ENCODE measurements around the gene VTI1A. TPM values are rescaled to one million over a fixed set of nuclear protein-coding genes. Genes with fewer than 3 reads are reported as not detected.

VTI1A gene
- total RNA-seq, 1 donor from 2014 or later = 26.3 TPM

GRCh38 chr10:112557197-112557596, 110.2 kb downstream of the VTI1A start:
- H3K9me3 Mint-ChIP-seq (ENCODE audit: unreplicated experiment) = no peaks in the 10 kb centered on the region
- no peak overlapping the region for H3K27ac Mint-ChIP-seq (ENCODE audit: unreplicated experiment)
- H3K4me1 Mint-ChIP-seq (ENCODE audit: unreplicated experiment) = no peaks in the 10 kb centered on the region
- TF ChIP-seq CTCF (IDR thresholded peaks at IDR 0.05) = no peak
- H3K36me3 Mint-ChIP-seq (ENCODE audit: unreplicated experiment) = peaks cover 5% of the 10 kb centered on the region
- H3K4me3 Mint-ChIP-seq (ENCODE audit: unreplicated experiment) = no peak overlapping the region
- DNase-seq (ENCODE audit: extremely low spot score, unreplicated experiment) = no peak
- no peaks in the 10 kb centered on the region for H3K27me3 Mint-ChIP-seq (ENCODE audit: unreplicated experiment)

GRCh38 chr10:112558476-112559142, 111.6 kb downstream of the VTI1A start:
- no peak overlapping the region for H3K27ac Mint-ChIP-seq (ENCODE audit: unreplicated experiment)
- no peaks in the 10 kb centered on the region for H3K4me1 Mint-ChIP-seq (ENCODE audit: unreplicated experiment)
- TF ChIP-seq CTCF (IDR thresholded peaks at IDR 0.05) = no peak
- no peak overlapping the region for H3K4me3 Mint-ChIP-seq (ENCODE audit: unreplicated experiment)
- DNase-seq (ENCODE audit: extremely low spot score, unreplicated experiment) = no peak
- H3K27me3 Mint-ChIP-seq (ENCODE audit: unreplicated experiment) = no peaks in the 10 kb centered on the region
- no peaks in the 10 kb centered on the region for H3K36me3 Mint-ChIP-seq (ENCODE audit: unreplicated experiment)
- no peaks in the 10 kb centered on the region for H3K9me3 Mint-ChIP-seq (ENCODE audit: unreplicated experiment)

GRCh38 chr10:112559349-112559748, 112.3 kb downstream of the VTI1A start:
- DNase-seq (ENCODE audit: extremely low spot score, unreplicated experiment) = no peak
- no peak for TF ChIP-seq CTCF (IDR thresholded peaks at IDR 0.05)
- Mint-ChIP-seq H3K4me1 (ENCODE audit: unreplicated experiment) (peaks cover 7% of the 10 kb centered on the region), H3K4me3 (ENCODE audit: unreplicated experiment) (no peak overlapping the region), H3K36me3 (ENCODE audit: unreplicated experiment) (no peaks in the 10 kb centered on the region), H3K27me3 (ENCODE audit: unreplicated experiment) (no peaks in the 10 kb centered on the region), H3K9me3 (ENCODE audit: unreplicated experiment) (no peaks in the 10 kb centered on the region), H3K27ac (ENCODE audit: unreplicated experiment) (no peak overlapping the region)

GRCh38 chr10:112562122-112562521, 115.1 kb downstream of the VTI1A start:
- Mint-ChIP-seq H3K36me3 (ENCODE audit: unreplicated experiment) (no peaks in the 10 kb centered on the region), H3K4me3 (ENCODE audit: unreplicated experiment) (no peak overlapping the region), H3K27me3 (ENCODE audit: unreplicated experiment) (no peaks in the 10 kb centered on the region), H3K9me3 (ENCODE audit: unreplicated experiment) (no peaks in the 10 kb centered on the region), H3K4me1 (ENCODE audit: unreplicated experiment) (peaks cover 14% of the 10 kb centered on the region), H3K27ac (ENCODE audit: unreplicated experiment) (no peak overlapping the region)
- DNase-seq (ENCODE audit: extremely low spot score, unreplicated experiment) = no peak
- no peak for TF ChIP-seq CTCF (IDR thresholded peaks at IDR 0.05)

- Mint-ChIP-seq H3K36me3 (ENCODE audit: unreplicated experiment) (no peaks in the 10 kb centered on the region), H3K4me1 (ENCODE audit: unreplicated experiment) (peaks cover 14% of the 10 kb centered on the region), H3K27me3 (ENCODE audit: unreplicated experiment) (no peaks in the 10 kb centered on the region), H3K4me3 (ENCODE audit: unreplicated experiment) (no peak overlapping the region), H3K27ac (ENCODE audit: unreplicated experiment) (no peak overlapping the region), H3K9me3 (ENCODE audit: unreplicated experiment) (no peaks in the 10 kb centered on the region)
- TF ChIP-seq CTCF (IDR thresholded peaks at IDR 0.05) = no peak
- DNase-seq (ENCODE audit: extremely low spot score, unreplicated experiment) = no peak
Observed at GRCh38 chr10:112562809-112563663, 116.0 kb downstream of the VTI1A start.

Data from osteocyte (in vitro differentiated cells).